ENCODE data around the gene HS1BP3. TPM values are rescaled to one million over a fixed set of nuclear protein-coding genes. Genes with fewer than 3 reads are reported as not detected.

The HS1BP3 gene
- total RNA-seq, 6 donors from 2014 or later: 41.0 to 45.8 (median 42.7) TPM

DNA sequence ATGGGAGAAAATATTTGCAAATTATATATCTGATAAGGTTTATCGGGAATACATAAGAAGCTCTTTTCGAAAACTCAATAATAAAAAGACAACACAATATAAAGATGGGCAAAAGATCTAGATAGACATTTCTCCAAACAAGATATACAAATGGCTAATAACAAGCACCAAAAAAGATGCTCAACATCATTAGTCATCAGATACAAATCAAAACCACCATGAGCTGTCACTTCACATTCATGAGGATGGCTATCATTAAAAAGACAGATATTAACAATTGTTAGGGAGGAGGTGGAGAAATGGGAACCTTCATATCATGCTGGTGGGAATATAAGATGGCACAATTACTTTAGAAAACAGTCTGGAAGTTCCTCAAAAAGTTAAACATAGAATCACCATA lies 48.1 kb downstream of the HS1BP3 start:
- ATAC-seq (ENCODE audit: low FRiP score in 2 of 2) (no peak), DNase-seq (no peak)
- Histone ChIP-seq H3K27ac (no peak overlapping the region), H3K27me3 (no peaks in the 10 kb centered on the region), H3K36me3 (no peaks in the 10 kb centered on the region), H3K4me3 (no peak overlapping the region), H3K4me1 (peaks cover 30 to 41% (median 36%) of the 10 kb centered on the region in 4 donors), H3K9me3 (no peaks in the 10 kb centered on the region)
- TF ChIP-seq EP300 (IDR thresholded peaks at IDR 0.05): no peak
- no peak for TF ChIP-seq POLR2AphosphoS5 (IDR thresholded peaks at IDR 0.05)
- TF ChIP-seq POLR2A (IDR thresholded peaks at IDR 0.05): no peak
- TF ChIP-seq, protein P1, sequence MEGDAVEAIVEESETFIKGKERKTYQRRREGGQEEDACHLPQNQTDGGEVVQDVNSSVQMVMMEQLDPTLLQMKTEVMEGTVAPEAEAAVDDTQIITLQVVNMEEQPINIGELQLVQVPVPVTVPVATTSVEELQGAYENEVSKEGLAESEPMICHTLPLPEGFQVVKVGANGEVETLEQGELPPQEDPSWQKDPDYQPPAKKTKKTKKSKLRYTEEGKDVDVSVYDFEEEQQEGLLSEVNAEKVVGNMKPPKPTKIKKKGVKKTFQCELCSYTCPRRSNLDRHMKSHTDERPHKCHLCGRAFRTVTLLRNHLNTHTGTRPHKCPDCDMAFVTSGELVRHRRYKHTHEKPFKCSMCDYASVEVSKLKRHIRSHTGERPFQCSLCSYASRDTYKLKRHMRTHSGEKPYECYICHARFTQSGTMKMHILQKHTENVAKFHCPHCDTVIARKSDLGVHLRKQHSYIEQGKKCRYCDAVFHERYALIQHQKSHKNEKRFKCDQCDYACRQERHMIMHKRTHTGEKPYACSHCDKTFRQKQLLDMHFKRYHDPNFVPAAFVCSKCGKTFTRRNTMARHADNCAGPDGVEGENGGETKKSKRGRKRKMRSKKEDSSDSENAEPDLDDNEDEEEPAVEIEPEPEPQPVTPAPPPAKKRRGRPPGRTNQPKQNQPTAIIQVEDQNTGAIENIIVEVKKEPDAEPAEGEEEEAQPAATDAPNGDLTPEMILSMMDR (IDR thresholded peaks at IDR 0.05): no peak
- WGBS, 2 donors: 91 to 99% methylated on average over 2 of the region's 2 CpGs

DNA sequence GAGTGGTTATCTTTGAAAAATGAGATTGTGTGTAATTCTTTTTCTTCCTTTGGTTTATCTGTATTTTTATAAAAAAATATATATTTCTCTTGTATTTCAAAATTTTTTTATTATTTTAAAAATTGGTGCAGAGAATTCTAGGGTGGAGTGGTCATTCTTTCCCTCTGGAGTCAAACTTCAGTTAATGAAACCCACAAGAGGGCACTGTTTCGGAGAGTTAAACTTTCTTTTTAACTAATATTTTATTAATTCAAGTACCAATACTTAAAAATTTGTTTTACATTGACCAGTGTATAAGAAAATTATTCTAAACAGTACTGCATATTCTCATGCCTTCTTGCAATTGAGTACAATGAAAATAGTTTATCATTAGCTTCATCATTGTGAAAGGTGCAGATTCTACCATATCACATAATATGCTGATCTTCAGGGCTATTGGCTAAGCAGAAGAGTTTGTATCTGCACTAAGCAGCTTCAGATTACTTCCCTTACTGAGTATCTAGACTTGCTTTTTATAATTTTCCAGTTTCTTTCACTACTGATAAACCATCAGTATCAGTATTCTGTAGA lies 50.1 kb downstream of the HS1BP3 start:
- Histone ChIP-seq H3K36me3 (no peaks in the 10 kb centered on the region), H3K27ac (no peak overlapping the region), H3K4me3 (no peak overlapping the region), H3K9me3 (no peaks in the 10 kb centered on the region), H3K4me1 (peaks cover 50 to 60% (median 56%) of the 10 kb centered on the region in 4 donors), H3K27me3 (no peaks in the 10 kb centered on the region)
- ATAC-seq (ENCODE audit: low FRiP score in 2 of 2): no peak
- 61 to 77% methylated on average over 1 of the region's 1 CpG for WGBS, 2 donors
- TF ChIP-seq POLR2A (IDR thresholded peaks at IDR 0.05): no peak
- TF ChIP-seq, protein P1 (IDR thresholded peaks at IDR 0.05): peak in 3 of 6 experiments; percentile 16 to 31 (median 18)
- no peak for DNase-seq

DNA sequence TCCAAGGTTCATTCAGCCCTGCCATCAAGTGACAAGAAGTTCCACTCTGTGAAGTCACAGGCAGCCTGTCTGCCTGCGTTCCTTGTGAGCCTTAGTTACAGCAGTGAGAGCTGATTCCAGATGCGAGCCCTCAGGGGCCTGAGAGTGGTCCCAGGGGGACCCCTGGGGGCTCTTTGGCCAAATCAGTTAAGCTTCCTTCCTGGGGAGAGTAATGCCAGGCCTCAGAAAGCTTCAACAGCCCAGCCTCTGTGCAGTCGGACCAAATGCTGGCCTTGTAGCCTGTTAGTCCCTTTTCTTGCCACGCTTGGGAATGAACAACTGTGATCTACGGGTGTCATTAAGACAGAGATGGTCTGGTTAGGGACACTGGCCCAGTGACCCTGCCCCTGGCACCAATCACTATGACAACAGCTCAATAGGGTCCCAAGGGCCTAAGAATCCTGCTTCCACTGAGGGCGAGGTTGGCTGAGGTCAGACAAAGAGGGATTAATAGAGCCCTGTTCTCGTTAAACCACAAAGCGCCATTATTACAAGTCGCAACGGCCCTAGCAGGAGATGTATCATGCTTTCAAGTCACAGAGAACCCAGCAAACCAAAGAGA lies 50.9 kb downstream of the HS1BP3 start:
- Histone ChIP-seq H3K27me3 (no peaks in the 10 kb centered on the region), H3K9me3 (no peaks in the 10 kb centered on the region), H3K4me3 (no peak overlapping the region), H3K36me3 (no peaks in the 10 kb centered on the region), H3K27ac (peak overlapping the region; percentile 78 to 87 (median 82)), H3K4me1 (peaks cover 52 to 66% (median 60%) of the 10 kb centered on the region in 4 donors)
- no peak for TF ChIP-seq EP300 (IDR thresholded peaks at IDR 0.05)
- TF ChIP-seq, protein P1 (IDR thresholded peaks at IDR 0.05): no peak
- no peak for TF ChIP-seq POLR2AphosphoS5 (IDR thresholded peaks at IDR 0.05)
- no peak for TF ChIP-seq POLR2A (IDR thresholded peaks at IDR 0.05)
- 86 to 87% methylated on average over 8 to 10 of the region's 10 CpGs for WGBS, 2 donors
- peak in 1 of 2 donors; percentile 8 for DNase-seq
- ATAC-seq (ENCODE audit: low FRiP score in 2 of 2): no peak

GRCh38 chr2:20599001-20599600 lies 51.8 kb downstream of the HS1BP3 start:
- peak in 1 of 2 donors; percentile 39 for DNase-seq

More at GRCh38 chr2:20599001-20599600, 51.8 kb downstream of the HS1BP3 start:
- H3K27ac ChIP-seq: peak overlapping the region; percentile 78 to 87 (median 82)
- WGBS, 2 donors: 76 to 81% methylated on average over 7 to 12 of the region's 12 CpGs
- TF ChIP-seq EP300 (IDR thresholded peaks at IDR 0.05): peak in 1 of 4 donors; percentile 76
- TF ChIP-seq POLR2A (IDR thresholded peaks at IDR 0.05): no peak
- peak; percentile 80 to 82 for TF ChIP-seq POLR2AphosphoS5 (IDR thresholded peaks at IDR 0.05)
- TF ChIP-seq, protein P1 (IDR thresholded peaks at IDR 0.05): peak in 1 of 6 experiments; percentile 13
- H3K9me3 ChIP-seq: no peaks in the 10 kb centered on the region
- H3K4me3 ChIP-seq: no peak overlapping the region
- peak in 1 of 2 donors; percentile 31 for ATAC-seq (ENCODE audit: low FRiP score in 2 of 2)
- no peaks in the 10 kb centered on the region for H3K36me3 ChIP-seq
- no peaks in the 10 kb centered on the region for H3K27me3 ChIP-seq
- H3K4me1 ChIP-seq: peaks cover 53 to 66% (median 65%) of the 10 kb centered on the region in 4 donors

Measured in upper lobe of left lung (tissue), 6 donors.